ENCODE data around the gene PSMG4. TPM values are rescaled to one million over a fixed set of nuclear protein-coding genes. Genes with fewer than 3 reads are reported as not detected.

Gene PSMG4
- total and polyA plus RNA-seq, 10 of the 15 experiments (the other 5 are each of a cell fraction or from before 2014, with no cell fraction given): 7.1 to 62.6 (median 29.8) TPM

- Histone ChIP-seq H3K4me2 (ENCODE audit: control insufficient read depth, insufficient read depth) (no peak overlapping the region), H4K20me1 (ENCODE audit: control insufficient read depth, insufficient read depth) (no peaks in the 10 kb centered on the region), H3K79me2 (ENCODE audit: control insufficient read depth, insufficient read depth, low read length) (no peaks in the 10 kb centered on the region), H3K4me1 (ENCODE audit: control insufficient read depth, insufficient read depth, low read length) (no peaks in the 10 kb centered on the region; the same call in 1 of the 2 replicates), H3K4me3 (no peak overlapping the region), H3K9me3 (replicated peaks; ENCODE audit: control insufficient read depth, insufficient read depth, low read length) (no peaks in the 10 kb centered on the region), H3K36me3 (ENCODE audit: control insufficient read depth in 2 of 2, insufficient read depth in 2 of 2, low read length in 1 of 2) (no peaks in the 10 kb centered on the region), H3K27me3 (replicated peaks in 1 of 2; ENCODE audit: control insufficient read depth in 2 of 2, insufficient read depth in 2 of 2, low read length in 1 of 2) (no peaks in the 10 kb centered on the region), H3K27ac (ENCODE audit: control insufficient read depth, insufficient read depth) (no peak overlapping the region), H3K9ac (ENCODE audit: control insufficient read depth, insufficient read depth, low read length) (no peak overlapping the region), H2AFZ (ENCODE audit: control insufficient read depth, low read depth, low read length) (no peak overlapping the region)
- intact Hi-C loops (cut with micrococcal nuclease; ENCODE audit: unreplicated experiment) (no loop called here), in situ Hi-C loops (cut with MboI) (no loop called here)
- ATAC-seq: no peak
- CTCF ChIA-PET: no interaction called here
- POLR2A ChIA-PET: no interaction called here
- SMC1A ChIA-PET (ENCODE audit: uncharacterized antibody, unreplicated experiment): no interaction called here
- no TSS peak for BruUV-seq (replicated peaks)
- no peak for DNase-seq (ENCODE audit: low read depth, low spot score)
- FAIRE-seq: no peak
- RAD21 ChIA-PET (ENCODE audit: unreplicated experiment): no interaction called here
- no peak for TF ChIP-seq CREM (IDR thresholded peaks at IDR 0.05; ENCODE audit: low read depth)
- TF ChIP-seq KLF5 (IDR thresholded peaks at IDR 0.05; ENCODE audit: partially characterized antibody): no peak
- no peak for TF ChIP-seq ZZZ3 (IDR thresholded peaks at IDR 0.05; ENCODE audit: control insufficient read depth, insufficient read length, low read depth)
- no peak for TF ChIP-seq TBL1XR1 (IDR thresholded peaks at IDR 0.05; ENCODE audit: low read depth, low read length)
- TF ChIP-seq HDAC6 (IDR thresholded peaks at IDR 0.05; ENCODE audit: unreplicated experiment): no peak
- no peak for TF ChIP-seq PKNOX1 (IDR thresholded peaks at IDR 0.05)
- WGBS (ENCODE audit: insufficient coverage, insufficient replicate concordance, low lambda C conversion rate, missing lambda C conversion rate): 34% methylated on average over 11 of the region's 11 CpGs
Measured at GRCh38 chr6:3312604-3313231, 54.0 kb downstream of the PSMG4 start.

- H3K27ac ChIP-seq (ENCODE audit: control insufficient read depth, insufficient read depth): no peak overlapping the region
- H3K9ac ChIP-seq (ENCODE audit: control insufficient read depth, insufficient read depth, low read length): no peak overlapping the region
- H3K27me3 ChIP-seq (replicated peaks in 1 of 2; ENCODE audit: control insufficient read depth in 2 of 2, insufficient read depth in 2 of 2, low read length in 1 of 2): no peaks in the 10 kb centered on the region
- no peaks in the 10 kb centered on the region for H3K36me3 ChIP-seq (ENCODE audit: control insufficient read depth in 2 of 2, insufficient read depth in 2 of 2, low read length in 1 of 2)
- H3K79me2 ChIP-seq (ENCODE audit: control insufficient read depth, insufficient read depth, low read length): no peaks in the 10 kb centered on the region
- no peak overlapping the region for H3K4me2 ChIP-seq (ENCODE audit: control insufficient read depth, insufficient read depth)
- CTCF ChIA-PET: interaction anchor here (1.0 kb wide), 1 partner anchor 9 kb away, joined by 3 read pairs; no protein-coding TSS in a partner anchor
- 60% methylated on average over 7 of the region's 7 CpGs for WGBS (ENCODE audit: insufficient coverage, insufficient replicate concordance, low lambda C conversion rate, missing lambda C conversion rate)
- no peak for FAIRE-seq
- intact Hi-C loops (cut with micrococcal nuclease; ENCODE audit: unreplicated experiment) (no loop called here), in situ Hi-C loops (cut with MboI) (no loop called here)
- no peaks in the 10 kb centered on the region for H3K9me3 ChIP-seq (replicated peaks; ENCODE audit: control insufficient read depth, insufficient read depth, low read length)
- no peak overlapping the region for H2AFZ ChIP-seq (ENCODE audit: control insufficient read depth, low read depth, low read length)
- peaks cover 9% of the 10 kb centered on the region for H3K4me1 ChIP-seq (ENCODE audit: control insufficient read depth, insufficient read depth, low read length)
- no peak for DNase-seq (ENCODE audit: low read depth, low spot score)
- RAD21 ChIA-PET (ENCODE audit: unreplicated experiment): interaction anchor here (0.7 kb wide), 1 partner anchor 69 kb away, joined by 3 read pairs; no protein-coding TSS in a partner anchor
- POLR2A ChIA-PET: no interaction called here
- H3K4me3 ChIP-seq: no peak overlapping the region
- SMC1A ChIA-PET (ENCODE audit: uncharacterized antibody, unreplicated experiment): no interaction called here
- ATAC-seq: no peak
- no peaks in the 10 kb centered on the region for H4K20me1 ChIP-seq (ENCODE audit: control insufficient read depth, insufficient read depth)
- no TSS peak for BruUV-seq (replicated peaks)
- no peak for TF ChIP-seq CTCF (IDR thresholded peaks at IDR 0.05 in 2 of 3, conservative IDR thresholded peaks at IDR 0.05 in 1 of 3; ENCODE audit: control insufficient read depth in 2 of 3, extremely low read depth in 1 of 3, insufficient read depth in 1 of 3, low read depth in 3 of 3, low read length in 3 of 3)
- no peak for TF ChIP-seq CREM (IDR thresholded peaks at IDR 0.05; ENCODE audit: low read depth)
- TF ChIP-seq FOS (IDR thresholded peaks at IDR 0.05; ENCODE audit: borderline replicate concordance, extremely low read depth, insufficient read length): no peak
- TF ChIP-seq EZH2 (IDR thresholded peaks at IDR 0.05; ENCODE audit: borderline replicate concordance, control insufficient read depth, low read depth, low read length): no peak
- no peak for TF ChIP-seq SMAD1 (IDR thresholded peaks at IDR 0.05; ENCODE audit: low read depth, partially characterized antibody)
- no peak for TF ChIP-seq PBX3 (IDR thresholded peaks at IDR 0.05; ENCODE audit: insufficient replicate concordance, low read depth, low read length)
- TF ChIP-seq HDGF (IDR thresholded peaks at IDR 0.05): no peak
- no peak for TF ChIP-seq CHD2 (IDR thresholded peaks at IDR 0.05; ENCODE audit: borderline replicate concordance, low read depth, low read length)
Measured at GRCh38 chr6:3314176-3314575, 55.4 kb downstream of the PSMG4 start.

All from GM12878 (cell line).